GM20431 (cell line): Measurements from ENCODE around the gene OR6B3.

ENCODE experiments used
- in situ Hi-C: fragments of 300-500 bp; cut with MseI, MboI; formaldehyde crosslinking; loops from one replicate; pipeline ENCODE4 v1.15.0; 2020; ENCODE audit warnings: low sequenced_read_pairs; ENCODE audit not compliant: unreplicated experiment

Gene OR6B3

DNA sequence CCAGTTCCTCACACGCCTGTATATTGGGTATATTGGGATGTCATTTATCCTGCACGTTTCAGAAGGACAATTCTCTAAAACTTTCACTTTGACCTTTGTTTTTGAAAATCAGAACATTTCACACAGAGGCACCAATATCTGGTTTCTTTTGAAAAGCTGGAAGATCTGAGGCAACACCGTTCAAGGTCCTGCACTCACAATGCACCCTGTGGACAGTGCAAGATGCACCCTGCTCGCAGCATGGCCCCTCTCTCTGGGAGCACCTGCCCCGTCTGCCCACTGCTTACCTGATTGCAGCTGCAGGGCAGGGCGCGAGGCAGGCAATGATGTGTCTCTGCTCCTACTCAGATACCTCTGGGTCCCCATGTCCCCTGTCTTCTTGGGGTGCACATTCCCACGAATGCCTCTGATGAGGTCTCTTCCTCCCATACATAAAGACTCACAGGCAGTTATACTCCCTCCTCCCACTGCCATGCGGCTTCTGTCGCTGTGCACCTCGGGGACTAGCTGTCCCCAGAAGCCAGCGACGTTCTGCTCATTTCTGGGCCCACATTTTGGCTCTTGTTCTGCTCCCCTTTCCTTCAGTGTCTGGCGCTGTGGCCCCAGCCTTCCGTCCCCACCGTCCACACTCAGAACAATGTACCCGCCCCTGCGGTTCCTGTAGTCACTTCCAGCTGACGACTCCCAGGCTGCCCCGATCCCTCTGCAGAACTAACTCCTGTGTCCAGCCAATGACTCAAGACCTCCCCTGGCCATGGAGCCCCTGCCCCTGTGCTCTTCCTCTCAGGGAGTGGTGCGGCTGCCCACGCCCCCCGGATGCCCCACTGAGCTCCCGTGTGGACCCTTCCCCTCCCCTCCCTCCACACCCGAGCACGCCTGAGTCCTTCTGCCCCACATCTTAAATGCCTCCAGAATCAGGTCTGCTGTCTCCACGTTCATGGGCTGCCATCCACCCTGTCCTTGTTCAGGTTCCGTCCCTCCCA, at the start of gene OR6B3:
Gene OR6B3, minus strand, starts transcription at position 349 of the 983 bp plus-strand sequence.
- in situ Hi-C loops = no loop called here

- in situ Hi-C loops = no loop called here
These were observed 45.0 kb upstream of the OR6B3 start for GRCh38 chr2:240098349-240098748.

GRCh38 chr2:240095556-240096523, 42.5 kb upstream of the OR6B3 start:
- in situ Hi-C loops = no loop called here

DNA sequence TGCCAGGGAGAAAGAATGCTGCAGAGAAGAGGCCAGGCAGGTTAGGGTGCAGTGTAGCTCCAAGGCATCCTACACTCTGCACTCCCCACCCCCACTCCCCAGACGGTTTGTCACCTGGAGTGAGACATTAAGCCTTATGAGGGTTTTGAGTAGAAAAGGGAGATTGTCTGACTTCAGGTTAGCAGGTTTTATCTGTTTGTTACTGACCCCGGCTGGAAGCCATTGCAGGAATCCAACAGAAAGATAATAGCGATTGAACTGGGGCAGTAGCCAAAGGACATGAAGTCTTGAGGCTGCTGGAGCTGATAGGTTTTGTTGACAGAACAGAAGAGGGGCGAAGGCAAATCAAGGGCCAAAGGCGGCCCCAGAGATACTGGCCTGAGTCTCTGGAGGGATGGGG, 36.0 kb upstream of the OR6B3 start:
- in situ Hi-C loops = no loop called here

DNA sequence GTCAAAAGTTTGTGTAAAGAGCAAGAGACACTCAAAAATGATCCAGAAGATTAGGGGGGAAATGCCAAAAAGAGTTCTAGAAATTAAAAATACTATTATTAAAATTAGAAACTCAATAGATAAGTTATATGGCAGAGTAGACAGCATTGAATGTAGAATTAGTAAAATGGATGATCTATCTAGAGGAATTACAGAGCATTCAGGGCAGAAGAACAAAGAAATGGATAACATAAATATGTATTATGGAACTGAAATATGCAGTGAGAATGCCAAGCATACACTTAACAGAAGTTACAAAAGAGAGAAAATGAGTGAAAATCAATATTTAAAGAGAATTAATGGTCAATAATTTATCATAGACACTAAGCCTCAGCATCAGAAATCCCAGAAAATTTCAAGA, 33.2 kb upstream of the OR6B3 start:
- in situ Hi-C loops = no loop called here

DNA sequence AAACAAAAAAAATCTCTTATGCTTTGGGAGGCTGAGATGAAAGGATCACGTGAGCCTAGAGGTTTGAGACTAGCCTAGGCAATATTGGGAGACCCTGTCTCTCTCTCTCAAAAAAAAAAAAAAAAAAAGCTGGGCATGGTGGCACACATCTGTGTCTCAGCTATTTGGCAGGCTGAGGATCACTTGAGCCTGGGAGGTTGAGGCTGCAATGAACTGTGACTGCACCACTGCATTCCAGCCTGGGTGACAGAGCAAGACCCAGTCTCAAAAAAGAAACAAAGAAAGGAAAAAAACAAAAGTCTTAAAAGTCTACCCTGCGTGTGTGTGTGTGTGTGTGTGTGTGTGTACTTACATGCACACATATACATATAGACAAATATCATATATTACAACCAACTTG, 25.3 kb upstream of the OR6B3 start:
- in situ Hi-C loops = no loop called here

DNA sequence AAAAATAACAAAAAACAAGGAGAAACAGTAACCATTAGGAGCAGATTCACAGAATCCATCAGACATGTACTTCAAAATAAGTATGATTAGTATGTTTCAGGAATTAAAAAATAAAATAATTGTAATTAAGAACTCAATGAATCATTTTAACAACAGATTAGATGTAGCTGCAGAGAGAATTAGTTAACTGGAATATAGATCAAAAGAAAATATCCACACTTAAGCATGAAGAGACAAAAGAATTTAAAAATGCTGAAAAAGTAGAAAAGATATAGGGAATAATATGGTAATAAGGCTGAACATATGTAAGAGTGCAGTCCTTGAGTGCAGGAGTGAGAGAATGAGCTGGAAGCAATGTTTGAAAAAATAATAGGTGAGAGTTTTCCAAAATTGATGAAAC, 24.1 kb upstream of the OR6B3 start:
- in situ Hi-C loops = no loop called here

- in situ Hi-C loops = no loop called here
These were observed 21.2 kb upstream of the OR6B3 start for GRCh38 chr2:240074545-240074944.

- in situ Hi-C loops = no loop called here
These were observed 17.6 kb upstream of the OR6B3 start for GRCh38 chr2:240070907-240071306.

DNA sequence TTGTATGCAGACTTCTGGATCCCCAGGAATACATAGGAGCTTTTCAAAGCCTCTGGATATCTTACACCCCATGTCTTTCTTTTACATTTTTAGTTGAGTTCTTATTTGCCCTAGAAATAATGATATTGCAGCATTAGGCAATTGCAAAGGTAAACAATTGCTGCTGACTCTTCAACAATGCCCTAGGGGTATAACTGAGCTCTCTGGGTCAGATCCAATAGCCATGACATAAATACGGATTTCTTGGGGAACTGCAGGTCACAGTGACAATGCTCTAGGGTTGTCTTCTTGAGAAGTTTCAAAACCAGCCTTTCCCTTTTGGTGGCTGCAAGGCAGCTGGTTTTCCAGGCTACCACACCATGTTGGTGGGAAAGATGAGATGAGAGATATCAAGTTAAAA, 16.5 kb upstream of the OR6B3 start:
- in situ Hi-C loops = no loop called here

DNA sequence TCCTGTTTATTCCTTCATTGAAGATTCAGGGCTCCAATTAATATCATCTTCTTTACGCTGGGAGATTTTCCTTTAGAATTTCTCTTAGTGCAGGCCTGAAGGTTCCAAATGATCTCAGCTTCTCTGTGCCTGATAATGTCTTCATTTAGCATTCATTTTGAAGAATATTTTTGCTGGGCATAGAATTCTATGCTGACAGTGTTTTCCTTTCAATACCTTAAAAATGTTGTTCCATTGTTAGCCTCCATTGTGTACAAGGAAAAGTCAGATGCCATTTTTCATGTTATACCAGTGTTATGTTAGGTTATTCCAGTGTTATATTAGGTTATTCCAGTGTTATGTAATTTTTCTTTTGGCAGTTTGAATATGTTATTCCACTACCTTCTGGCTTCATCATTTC, 14.9 kb upstream of the OR6B3 start:
- in situ Hi-C loops = no loop called here

DNA sequence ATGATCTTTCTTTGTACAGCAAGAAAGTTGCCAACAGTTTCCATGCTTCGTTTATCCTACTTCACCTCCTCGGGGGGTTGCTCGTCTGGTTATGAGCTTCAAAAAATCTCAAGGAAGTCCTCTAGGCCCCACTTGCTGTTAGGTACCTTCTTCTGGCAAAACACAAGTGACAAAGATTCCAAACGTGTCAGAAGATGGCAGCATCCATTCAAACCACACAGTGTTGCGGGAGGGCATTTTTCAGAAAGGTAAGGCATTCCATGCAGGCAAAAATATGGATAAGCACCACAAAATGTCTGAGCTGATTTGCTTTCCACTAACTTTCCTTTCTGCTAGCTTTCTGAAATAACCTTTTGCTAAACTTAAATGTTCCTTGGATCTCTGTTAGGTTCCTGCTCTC, 13.2 kb upstream of the OR6B3 start:
- in situ Hi-C loops = no loop called here

GRCh38 chr2:240064898-240065297, 11.6 kb upstream of the OR6B3 start:
- in situ Hi-C loops = loop anchor here (5.0 kb wide), 1 partner anchor 82 kb away; no protein-coding TSS in a partner anchor

DNA sequence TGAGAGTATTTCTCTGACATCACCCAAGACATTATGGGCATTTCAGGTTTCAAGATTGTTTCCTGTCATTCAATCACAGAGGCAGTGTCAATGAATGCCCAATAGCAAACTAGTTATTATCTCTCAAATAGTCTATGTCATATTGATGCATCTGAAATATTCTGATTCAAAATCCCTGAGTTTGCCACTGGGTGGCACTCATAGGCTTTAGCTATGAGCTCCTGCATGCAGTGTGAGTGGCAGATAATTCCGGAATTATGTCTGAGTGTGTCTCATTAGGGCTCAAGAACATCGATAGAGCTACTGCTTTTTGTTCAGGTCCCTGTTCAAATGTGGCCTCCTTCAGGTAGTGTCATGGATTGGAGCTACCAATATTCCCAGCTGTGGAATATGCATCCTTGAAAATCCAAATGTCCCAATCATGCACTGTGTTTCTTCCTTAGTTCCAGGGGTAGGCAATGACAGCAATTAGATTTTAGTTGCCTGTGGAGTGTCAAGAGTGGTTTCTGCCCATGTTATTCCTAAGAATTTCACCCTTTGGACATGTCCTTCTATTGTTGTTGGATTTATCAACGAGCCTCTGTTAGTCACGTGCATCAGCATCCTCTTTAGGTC, 7.8 kb upstream of the OR6B3 start:
- in situ Hi-C loops = loop anchor here (5.0 kb wide), 1 partner anchor 86 kb away; no protein-coding TSS in a partner anchor

- in situ Hi-C loops = no loop called here
These were observed 3.4 kb upstream of the OR6B3 start for GRCh38 chr2:240056678-240057077.

GRCh38 chr2:240055177-240055917, 2.0 kb upstream of the OR6B3 start:
- in situ Hi-C loops = no loop called here

- in situ Hi-C loops = no loop called here
These were observed 797 bp downstream of the OR6B3 start for GRCh38 chr2:240052524-240052923.

DNA sequence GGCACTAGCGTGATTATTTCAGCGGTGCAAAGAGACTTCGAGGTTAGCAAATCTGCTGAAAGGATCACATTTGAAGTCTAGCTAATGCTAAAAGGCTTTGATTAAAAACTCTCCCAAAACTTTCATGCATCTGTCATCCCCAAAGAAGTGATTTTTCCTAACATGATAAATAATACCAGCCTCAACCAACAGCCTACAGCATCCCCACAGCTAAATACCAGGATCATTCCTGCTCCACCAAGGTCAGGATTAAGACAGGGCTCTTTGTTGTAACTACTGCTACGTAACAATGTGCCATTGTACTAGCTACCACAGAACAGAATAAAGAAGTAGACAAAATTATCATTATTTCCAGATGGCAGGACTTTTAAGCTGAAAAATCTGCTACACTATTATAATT, 1.6 kb downstream of the OR6B3 start:
- in situ Hi-C loops = no loop called here

DNA sequence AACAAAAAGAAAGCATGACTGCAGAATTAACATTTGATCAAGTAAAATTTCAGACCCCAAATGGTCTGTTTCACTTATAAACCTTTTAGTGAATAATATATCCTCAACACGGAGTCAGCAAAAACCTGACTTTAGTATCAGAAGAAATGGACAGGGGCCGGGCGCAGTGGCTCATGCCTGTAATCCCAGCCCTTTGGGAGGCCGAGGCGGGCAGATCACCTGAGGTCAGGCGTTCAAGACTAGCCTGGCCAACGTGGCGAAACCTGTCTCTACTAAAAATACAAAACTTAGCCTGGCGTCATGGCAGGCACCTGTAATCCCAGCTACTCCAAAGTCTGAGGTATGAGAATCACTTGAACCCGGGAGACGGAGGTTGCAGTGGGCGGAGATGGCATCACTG, 3.0 kb downstream of the OR6B3 start:
- in situ Hi-C loops = no loop called here

GRCh38 chr2:240048237-240048636, 5.1 kb downstream of the OR6B3 start:
- in situ Hi-C loops = no loop called here
